Testis (tissue), 3 donors: ENCODE measurements around the gene CEP162. TPM values are rescaled to one million over a fixed set of nuclear protein-coding genes. Genes with fewer than 3 reads are reported as not detected.
"Not testable (repeated sequence)": the region's sequence is repeated elsewhere in the genome, so short reads cannot be mapped to it uniquely, and the experiment has no call there.

Source experiments
- DNase-seq: peaks from one replicate; pipeline ENCODE4 v3.0.0-alpha.2; 2019
- H3K27ac ChIP-seq, 2 donors: fragments of 200-600 bp; sonication (generic); one replicate each; pipeline ENCODE4 v1.5.1; 2019
- H3K27me3 ChIP-seq: fragments of 200-600 bp; sonication (generic); one replicate; pipeline ENCODE4 v1.5.1; 2019
- H3K36me3 ChIP-seq: fragments of 200-600 bp; sonication (generic); one replicate; pipeline ENCODE4 v1.5.1; 2017; ENCODE audit warnings: low read depth; ENCODE audit errors: missing control alignments
- H3K4me1 ChIP-seq: fragments of 200-600 bp; sonication (generic); one replicate; pipeline ENCODE4 v1.5.1; 2019
- H3K4me3 ChIP-seq, 2 donors: fragments of 200-600 bp; sonication (generic); one replicate each; pipeline ENCODE4 v1.5.1; 2017 to 2019
- H3K9me3 ChIP-seq: fragments of 200-600 bp; sonication (generic); one replicate; pipeline ENCODE4 v1.5.1; 2017
- CTCF ChIP-seq, 3 experiments: fragments of 450-650 bp in 2 of 3; fragments of 200-600 bp in 1 of 3; sonication (generic) in 1 of 3; IDR thresholded peaks; one replicate each; pipeline ENCODE4 v1.5.1; 2016 to 2019; ENCODE audit warnings: antibody characterized with exemption in 3 of 3, mild to moderate bottlenecking in 2 of 3, moderate library complexity in 1 of 3
- POLR2A ChIP-seq: fragments of 450-650 bp; IDR thresholded peaks from one replicate; pipeline ENCODE4 v1.6.1; 2017; ENCODE audit warnings: antibody characterized with exemption, mild to moderate bottlenecking, moderate library complexity
- WGBS, 2 donors: methylation state at CpG; one replicate each; pipeline ENCODE4 v1.1.5; 2018; 5-methylcytosine and 5-hydroxymethylcytosine counted together
- intact Hi-C: fragments of 100-400 bp; cut with DNase I; formaldehyde crosslinking; loops from one replicate; pipeline ENCODE4 v1.15.1; 2023; ENCODE audit warnings: low total_unique reads
- polyA plus RNA-seq: library from polyadenylated mRNA; stranded (reverse); fragments of 350-450 nt; fragmentation: Illumina TruSeq; extraction: RNeasy Lipid Tissue Mini Kit (QIAGEN cat#74804); gene quantifications from one replicate; pipeline ENCODE4 v1.2.3, GENCODE V29; 2014; ENCODE audit warnings: low read depth, low replicate concordance; ENCODE audit not compliant: insufficient read depth
- total RNA-seq, 2 donors: library from RNA; depleted of rRNA; stranded (reverse); fragments of >200 nt; gene quantifications; one replicate each; pipeline ENCODE4 v1.2.3, GENCODE V29; 2016

Gene CEP162
- total and polyA plus RNA-seq, 3 donors from 2014 or later: 8.6 to 36.0 (median 20.3) TPM

GRCh38 chr6:84118191-84118590 is 109.3 kb downstream of the CEP162 start:
- no peaks in the 10 kb centered on the region for H3K27me3 ChIP-seq
- H3K36me3 ChIP-seq: no peaks in the 10 kb centered on the region
- H3K4me1 ChIP-seq: no peaks in the 10 kb centered on the region
- TF ChIP-seq CTCF (IDR thresholded peaks at IDR 0.05): no peak
- TF ChIP-seq POLR2A: no peak
- no peak overlapping the region for H3K27ac ChIP-seq
- no peak overlapping the region for H3K4me3 ChIP-seq
- intact Hi-C loops: no loop called here
- DNase-seq: no peak
- 20 to 60% methylated on average over 1 to 5 of the region's 5 CpGs for WGBS, 2 donors
- no peaks in the 10 kb centered on the region for H3K9me3 ChIP-seq

GRCh38 chr6:84114933-84115594 is 112.4 kb downstream of the CEP162 start:
- H3K4me3 ChIP-seq, H3K9me3 ChIP-seq, H3K36me3 ChIP-seq, H3K27me3 ChIP-seq, intact Hi-C loops, H3K4me1 ChIP-seq, H3K27ac ChIP-seq, DNase-seq: not testable (repeated sequence)
- WGBS, 2 donors: 76 to 83% methylated on average over 2 to 8 of the region's 8 CpGs

GRCh38 chr6:84111351-84111750 is 116.1 kb downstream of the CEP162 start:
- H3K4me1 ChIP-seq, H3K27me3 ChIP-seq, DNase-seq, H3K9me3 ChIP-seq, H3K27ac ChIP-seq, intact Hi-C loops, H3K4me3 ChIP-seq, H3K36me3 ChIP-seq: not testable (repeated sequence)
- 67 to 74% methylated on average over 1 of the region's 1 CpG for whole genome bisulfite sequencing, 2 donors

- no peaks in the 10 kb centered on the region for H3K4me1 ChIP-seq
- no peak for DNase-seq
- no peaks in the 10 kb centered on the region for H3K27me3 ChIP-seq
- intact Hi-C loops: no loop called here
- H3K9me3 ChIP-seq: no peaks in the 10 kb centered on the region
- no peak overlapping the region for H3K27ac ChIP-seq
- no peaks in the 10 kb centered on the region for H3K36me3 ChIP-seq
- TF ChIP-seq POLR2A (no peak), CTCF (IDR thresholded peaks at IDR 0.05) (no peak)
- H3K4me3 ChIP-seq: no peak overlapping the region
Observed at GRCh38 chr6:84107495-84107894, 119.9 kb downstream of the CEP162 start.

GRCh38 chr6:84105215-84105924 is 122.1 kb downstream of the CEP162 start:
- H3K36me3 ChIP-seq, intact Hi-C loops, H3K9me3 ChIP-seq, H3K4me1 ChIP-seq, H3K27ac ChIP-seq, H3K4me3 ChIP-seq, DNase-seq, H3K27me3 ChIP-seq: not testable (repeated sequence)
- 90 to 94% methylated on average over 3 of the region's 3 CpGs for whole genome bisulfite sequencing, 2 donors

GRCh38 chr6:84103029-84103428 is 124.4 kb downstream of the CEP162 start:
- no peak for TF ChIP-seq CTCF (IDR thresholded peaks at IDR 0.05)
- no peak for TF ChIP-seq POLR2A
- Histone ChIP-seq H3K27ac (no peak overlapping the region), H3K4me3 (no peak overlapping the region), H3K9me3 (no peaks in the 10 kb centered on the region), H3K4me1 (no peaks in the 10 kb centered on the region), H3K27me3 (no peaks in the 10 kb centered on the region), H3K36me3 (no peaks in the 10 kb centered on the region)
- intact Hi-C loops: no loop called here
- 30 to 42% methylated on average over 1 of the region's 1 CpG for WGBS, 2 donors
- DNase-seq: no peak
